Measurements from ENCODE around the gene LNP1. TPM values are rescaled to one million over a fixed set of nuclear protein-coding genes. Genes with fewer than 3 reads are reported as not detected.

The LNP1 gene
- total RNA-seq, 1 donor, result 2.9 TPM

- Histone ChIP-seq H3K36me3 (ENCODE audit: insufficient read depth, low read length) (peaks cover 52% of the 10 kb centered on the region), H4K20me1 (ENCODE audit: insufficient read depth, low read length) (no peaks in the 10 kb centered on the region), H3K4me1 (ENCODE audit: insufficient read depth, low read length) (no peaks in the 10 kb centered on the region), H3K4me2 (ENCODE audit: insufficient read depth, low read length) (no peak overlapping the region), H3K27ac (ENCODE audit: low read depth, low read length) (no peak overlapping the region), H3K4me3 (ENCODE audit: insufficient read depth, low read length) (no peak overlapping the region), H3K9me3 (ENCODE audit: low read depth, low read length) (no peaks in the 10 kb centered on the region), H2AFZ (ENCODE audit: low read length) (no peak overlapping the region), H3K79me2 (ENCODE audit: insufficient read depth, low read length) (no peaks in the 10 kb centered on the region), H3K27me3 (ENCODE audit: insufficient read depth, low read length) (no peaks in the 10 kb centered on the region)
- DNase-seq (ENCODE audit: insufficient read length, low spot score, missing footprints), result no peak
- no peak for TF ChIP-seq CTCF (IDR thresholded peaks at IDR 0.05; ENCODE audit: extremely low read depth, low read depth, low read length)
Observed at GRCh38 chr3:100358413-100358812, 42.9 kb upstream of the LNP1 start.

GRCh38 chr3:100359035-100359434, 42.3 kb upstream of the LNP1 start:
- Histone ChIP-seq H3K4me2 (ENCODE audit: insufficient read depth, low read length) (no peak overlapping the region), H3K4me3 (ENCODE audit: insufficient read depth, low read length) (no peak overlapping the region), H4K20me1 (ENCODE audit: insufficient read depth, low read length) (no peaks in the 10 kb centered on the region), H3K27me3 (ENCODE audit: insufficient read depth, low read length) (no peaks in the 10 kb centered on the region), H3K36me3 (ENCODE audit: insufficient read depth, low read length) (peaks cover 51% of the 10 kb centered on the region), H3K9me3 (ENCODE audit: low read depth, low read length) (no peaks in the 10 kb centered on the region), H2AFZ (ENCODE audit: low read length) (no peak overlapping the region), H3K79me2 (ENCODE audit: insufficient read depth, low read length) (no peaks in the 10 kb centered on the region), H3K27ac (ENCODE audit: low read depth, low read length) (no peak overlapping the region), H3K4me1 (ENCODE audit: insufficient read depth, low read length) (no peaks in the 10 kb centered on the region)
- no peak for DNase-seq (ENCODE audit: insufficient read length, low spot score, missing footprints)
- TF ChIP-seq CTCF (IDR thresholded peaks at IDR 0.05; ENCODE audit: extremely low read depth, low read depth, low read length), result no peak

- no peak for DNase-seq (ENCODE audit: insufficient read length, low spot score, missing footprints)
- no peaks in the 10 kb centered on the region for H3K4me1 ChIP-seq (ENCODE audit: insufficient read depth, low read length)
- no peak overlapping the region for H3K4me2 ChIP-seq (ENCODE audit: insufficient read depth, low read length)
- H2AFZ ChIP-seq (ENCODE audit: low read length), result no peak overlapping the region
- H3K36me3 ChIP-seq (ENCODE audit: insufficient read depth, low read length), result peaks cover 61% of the 10 kb centered on the region
- no peaks in the 10 kb centered on the region for H3K9me3 ChIP-seq (ENCODE audit: low read depth, low read length)
- no peak overlapping the region for H3K4me3 ChIP-seq (ENCODE audit: insufficient read depth, low read length)
- H3K27ac ChIP-seq (ENCODE audit: low read depth, low read length), result no peak overlapping the region
- no peaks in the 10 kb centered on the region for H3K27me3 ChIP-seq (ENCODE audit: insufficient read depth, low read length)
- H4K20me1 ChIP-seq (ENCODE audit: insufficient read depth, low read length), result no peaks in the 10 kb centered on the region
- H3K79me2 ChIP-seq (ENCODE audit: insufficient read depth, low read length), result no peaks in the 10 kb centered on the region
- no peak for TF ChIP-seq CTCF (IDR thresholded peaks at IDR 0.05; ENCODE audit: extremely low read depth, low read depth, low read length)
Observed at GRCh38 chr3:100360757-100361496, 40.4 kb upstream of the LNP1 start.

GRCh38 chr3:100361897-100362296, 39.4 kb upstream of the LNP1 start:
- H3K4me3 ChIP-seq (ENCODE audit: insufficient read depth, low read length), result no peak overlapping the region
- no peaks in the 10 kb centered on the region for H3K27me3 ChIP-seq (ENCODE audit: insufficient read depth, low read length)
- no peak overlapping the region for H3K4me2 ChIP-seq (ENCODE audit: insufficient read depth, low read length)
- no peak overlapping the region for H2AFZ ChIP-seq (ENCODE audit: low read length)
- H3K9me3 ChIP-seq (ENCODE audit: low read depth, low read length), result no peaks in the 10 kb centered on the region
- H3K79me2 ChIP-seq (ENCODE audit: insufficient read depth, low read length), result no peaks in the 10 kb centered on the region
- H3K27ac ChIP-seq (ENCODE audit: low read depth, low read length), result no peak overlapping the region
- DNase-seq (ENCODE audit: insufficient read length, low spot score, missing footprints), result no peak
- no peak for TF ChIP-seq CTCF (IDR thresholded peaks at IDR 0.05; ENCODE audit: extremely low read depth, low read depth, low read length)
- peaks cover 66% of the 10 kb centered on the region for H3K36me3 ChIP-seq (ENCODE audit: insufficient read depth, low read length)
- H4K20me1 ChIP-seq (ENCODE audit: insufficient read depth, low read length), result no peaks in the 10 kb centered on the region
- no peaks in the 10 kb centered on the region for H3K4me1 ChIP-seq (ENCODE audit: insufficient read depth, low read length)

Data from osteoblast (primary cell).